ENCODE results near the gene MBIP. TPM values are rescaled to one million over a fixed set of nuclear protein-coding genes. Genes with fewer than 3 reads are reported as not detected.

MBIP gene
- total RNA-seq, 1 experiment from 2014 or later: 27.8 TPM

- POLR2A ChIA-PET: no interaction called here
- no peak for TF ChIP-seq CTCF (IDR thresholded peaks at IDR 0.05; ENCODE audit: insufficient read depth in 1 of 2, low read depth in 1 of 2, low read length in 1 of 2, severe bottlenecking in 1 of 2, unreplicated experiment in 1 of 2)
- H3K36me3 Mint-ChIP-seq (ENCODE audit: insufficient read depth, unreplicated experiment): no peaks in the 10 kb centered on the region
- H3K9me3 ChIP-seq: no peaks in the 10 kb centered on the region
- CTCF ChIA-PET: no interaction called here
- H3K4me3 Mint-ChIP-seq (ENCODE audit: unreplicated experiment): no peak overlapping the region
- H3K9me3 Mint-ChIP-seq (ENCODE audit: unreplicated experiment): no peaks in the 10 kb centered on the region
- H3K4me1 ChIP-seq: 0 out of 2 replicates have a peak, but pooled peaks cover 6% of the 10 kb centered on the region
- DNase-seq: no peak
- BruUV-seq (replicated peaks): no TSS peak
- H3K36me3 ChIP-seq (ENCODE audit: control insufficient read depth, insufficient read depth, low read length): no peaks in the 10 kb centered on the region
- intact Hi-C loops (cut with micrococcal nuclease; ENCODE audit: unreplicated experiment): no loop called here
- H3K27ac Mint-ChIP-seq (ENCODE audit: unreplicated experiment): no peak overlapping the region
- no peaks in the 10 kb centered on the region; the same call in 1 of the 2 replicates for H3K27me3 ChIP-seq (replicated peaks; ENCODE audit: control insufficient read depth, insufficient read depth, low read length)
- H3K4me3 ChIP-seq (ENCODE audit: low read depth, low read length): no peak overlapping the region
- no peaks in the 10 kb centered on the region for H3K27me3 Mint-ChIP-seq (ENCODE audit: insufficient read depth, unreplicated experiment)
- H3K4me1 Mint-ChIP-seq (ENCODE audit: low read depth, unreplicated experiment): peaks cover 10% of the 10 kb centered on the region
Measured at GRCh38 chr14:36363704-36364103, 43.3 kb upstream of the MBIP start.

GRCh38 chr14:36362648-36363047 lies 42.2 kb upstream of the MBIP start:
- no peak overlapping the region for H3K4me3 Mint-ChIP-seq (ENCODE audit: unreplicated experiment)
- H3K36me3 ChIP-seq (ENCODE audit: control insufficient read depth, insufficient read depth, low read length): no peaks in the 10 kb centered on the region
- BruUV-seq (replicated peaks): no TSS peak
- H3K4me1 Mint-ChIP-seq (ENCODE audit: low read depth, unreplicated experiment): peaks cover 10% of the 10 kb centered on the region
- intact Hi-C loops (cut with micrococcal nuclease; ENCODE audit: unreplicated experiment): no loop called here
- H3K27me3 Mint-ChIP-seq (ENCODE audit: insufficient read depth, unreplicated experiment): no peaks in the 10 kb centered on the region
- H3K27ac Mint-ChIP-seq (ENCODE audit: unreplicated experiment): no peak overlapping the region
- H3K4me1 ChIP-seq: 0 out of 2 replicates have a peak, but pooled peaks cover 6% of the 10 kb centered on the region
- no peaks in the 10 kb centered on the region for H3K9me3 Mint-ChIP-seq (ENCODE audit: unreplicated experiment)
- no peak overlapping the region for H3K4me3 ChIP-seq (ENCODE audit: low read depth, low read length)
- H3K36me3 Mint-ChIP-seq (ENCODE audit: insufficient read depth, unreplicated experiment): no peaks in the 10 kb centered on the region
- ChIA-PET POLR2A (no interaction called here), CTCF (no interaction called here)
- no peak for TF ChIP-seq CTCF (IDR thresholded peaks at IDR 0.05; ENCODE audit: insufficient read depth in 1 of 2, low read depth in 1 of 2, low read length in 1 of 2, severe bottlenecking in 1 of 2, unreplicated experiment in 1 of 2)
- no peaks in the 10 kb centered on the region for H3K27me3 ChIP-seq (replicated peaks; ENCODE audit: control insufficient read depth, insufficient read depth, low read length)
- H3K9me3 ChIP-seq: no peaks in the 10 kb centered on the region
- no peak for DNase-seq

GRCh38 chr14:36361210-36361853 lies 40.9 kb upstream of the MBIP start:
- Mint-ChIP-seq H3K4me1 (ENCODE audit: low read depth, unreplicated experiment) (peaks cover 10% of the 10 kb centered on the region), H3K9me3 (ENCODE audit: unreplicated experiment) (peaks cover 7% of the 10 kb centered on the region)
- TF ChIP-seq CTCF (IDR thresholded peaks at IDR 0.05; ENCODE audit: insufficient read depth in 1 of 2, low read depth in 1 of 2, low read length in 1 of 2, severe bottlenecking in 1 of 2, unreplicated experiment in 1 of 2): no peak

More at GRCh38 chr14:36361210-36361853, 40.9 kb upstream of the MBIP start:
- BruUV-seq (replicated peaks): no TSS peak
- H3K9me3 ChIP-seq: peaks cover 8% of the 10 kb centered on the region
- no peak overlapping the region for H3K4me3 Mint-ChIP-seq (ENCODE audit: unreplicated experiment)
- DNase-seq: no peak
- ChIA-PET CTCF (no interaction called here), POLR2A (no interaction called here)
- H3K36me3 ChIP-seq (ENCODE audit: control insufficient read depth, insufficient read depth, low read length): no peaks in the 10 kb centered on the region
- H3K27me3 Mint-ChIP-seq (ENCODE audit: insufficient read depth, unreplicated experiment): no peaks in the 10 kb centered on the region
- H3K27ac Mint-ChIP-seq (ENCODE audit: unreplicated experiment): no peak overlapping the region
- H3K27me3 ChIP-seq (replicated peaks; ENCODE audit: control insufficient read depth, insufficient read depth, low read length): no peaks in the 10 kb centered on the region
- intact Hi-C loops (cut with micrococcal nuclease; ENCODE audit: unreplicated experiment): no loop called here
- no peaks in the 10 kb centered on the region for H3K36me3 Mint-ChIP-seq (ENCODE audit: insufficient read depth, unreplicated experiment)
- 0 out of 2 replicates have a peak, but pooled peaks cover 6% of the 10 kb centered on the region for H3K4me1 ChIP-seq
- no peak overlapping the region for H3K4me3 ChIP-seq (ENCODE audit: low read depth, low read length)

Measured in Caco-2 (cell line).